Thoracic aorta (tissue), 2 donors: ENCODE results near the gene CREB1. TPM values are rescaled to one million over a fixed set of nuclear protein-coding genes. Genes with fewer than 3 reads are reported as not detected.

ENCODE experiments used
- ATAC-seq: fragments of 150-250 bp; one replicate; pipeline ENCODE4 v1.8.0; 2017; ENCODE audit warnings: low read depth; ENCODE audit not compliant: insufficient number of reproducible peaks, low FRiP score
- DNase-seq: peaks from one replicate; pipeline ENCODE4 v3.0.0-alpha.2; 2020; ENCODE audit warnings: low spot score
- H3K27ac ChIP-seq, 2 donors: fragments of 200-600 bp; sonication (generic); 1 replicate in 1 of 2; 2 replicates in 1 of 2; pipeline ENCODE4 v1.5.1; 2016; ENCODE audit warnings: mild to moderate bottlenecking in 2 of 2, moderate library complexity in 2 of 2
- H3K27me3 ChIP-seq: fragments of 200-600 bp; sonication (generic); replicated peaks from 2 replicates; pipeline ENCODE4 v1.6.0; 2016; ENCODE audit warnings: mild to moderate bottlenecking; ENCODE audit not compliant: insufficient read depth
- H3K36me3 ChIP-seq: fragments of 200-600 bp; sonication (generic); one replicate; pipeline ENCODE4 v1.5.1; 2016
- H3K4me1 ChIP-seq, 2 donors: fragments of 200-600 bp; sonication (generic); 1 replicate in 1 of 2; 2 replicates in 1 of 2; pipeline versions ENCODE4 v1.5.1 to v1.6.0; 2016; ENCODE audit warnings: low read depth in 2 of 2, mild to moderate bottlenecking in 1 of 2; ENCODE audit not compliant: control insufficient read depth in 1 of 2
- H3K4me3 ChIP-seq: fragments of 200-600 bp; sonication (generic); 2 replicates; pipeline ENCODE4 v1.5.1; 2016; ENCODE audit warnings: mild to moderate bottlenecking
- H3K9me3 ChIP-seq: fragments of 200-600 bp; sonication (generic); 2 replicates; pipeline ENCODE4 v1.5.1; 2016
- CTCF ChIP-seq: fragments of 200-600 bp; sonication (generic); IDR thresholded peaks from one replicate; pipeline ENCODE4 v1.5.1; 2019; ENCODE audit warnings: antibody characterized with exemption
- total RNA-seq, 2 donors: library from RNA; depleted of rRNA; stranded (reverse); fragments of >200 nt; gene quantifications; one replicate each; pipeline versions ENCODE4 v1.1.0 to v1.2.3, GENCODE V29; 2016

CREB1 gene
- total RNA-seq, 2 donors from 2014 or later: 37.1 to 49.0 TPM

- Histone ChIP-seq H3K27me3 (no peaks in the 10 kb centered on the region), H3K36me3 (peaks cover under 1% of the 10 kb centered on the region), H3K9me3 (no peaks in the 10 kb centered on the region), H3K4me1 (no peaks in the 10 kb centered on the region), H3K27ac (no peak overlapping the region), H3K4me3 (no peak overlapping the region)
- no peak for DNase-seq
- no peak for TF ChIP-seq CTCF
- ATAC-seq: no peak
Measured at GRCh38 chr2:207616185-207616584, 86.4 kb downstream of the CREB1 start.

GRCh38 chr2:207617011-207617671, 87.4 kb downstream of the CREB1 start:
- TF ChIP-seq CTCF: no peak
- Histone ChIP-seq H3K9me3 (no peaks in the 10 kb centered on the region), H3K27ac (no peak overlapping the region), H3K27me3 (no peaks in the 10 kb centered on the region), H3K4me1 (no peaks in the 10 kb centered on the region), H3K4me3 (no peak overlapping the region), H3K36me3 (peaks cover 3% of the 10 kb centered on the region)
- no peak for DNase-seq
- no peak for ATAC-seq

- H3K4me3 ChIP-seq: no peak overlapping the region
- H3K27ac ChIP-seq: no peak overlapping the region
- H3K4me1 ChIP-seq: peaks cover 0 to 18% of the 10 kb centered on the region in 2 donors
- ATAC-seq: no peak
- H3K36me3 ChIP-seq: peaks cover 3% of the 10 kb centered on the region
- no peaks in the 10 kb centered on the region for H3K27me3 ChIP-seq
- TF ChIP-seq CTCF: no peak
- no peaks in the 10 kb centered on the region for H3K9me3 ChIP-seq
- no peak for DNase-seq
Measured at GRCh38 chr2:207619764-207620203, 90.0 kb downstream of the CREB1 start.

GRCh38 chr2:207621501-207622039, 91.8 kb downstream of the CREB1 start:
- Histone ChIP-seq H3K36me3 (peaks cover 3% of the 10 kb centered on the region), H3K27ac (no peak overlapping the region), H3K4me1 (peaks cover 0 to 24% of the 10 kb centered on the region in 2 donors), H3K27me3 (no peaks in the 10 kb centered on the region), H3K9me3 (no peaks in the 10 kb centered on the region), H3K4me3 (no peak overlapping the region)
- ATAC-seq (no peak), DNase-seq (no peak)
- TF ChIP-seq CTCF: no peak

GRCh38 chr2:207624185-207625013, 94.6 kb downstream of the CREB1 start:
- peak; percentile 7 for ATAC-seq
- no peak for TF ChIP-seq CTCF
- H3K36me3 ChIP-seq: peaks cover 3% of the 10 kb centered on the region

More at GRCh38 chr2:207624185-207625013, 94.6 kb downstream of the CREB1 start:
- Histone ChIP-seq H3K4me3 (peak overlapping the region; percentile 98), H3K27me3 (no peaks in the 10 kb centered on the region), H3K27ac (peak overlapping the region; percentile 86 to 91), H3K4me1 (peaks cover 0 to 26% of the 10 kb centered on the region in 2 donors), H3K9me3 (no peaks in the 10 kb centered on the region)
- DNase-seq: no peak
